GM19455 (cell line): ENCODE data around the gene KCNG2.

ENCODE experiments used
- ATAC-seq: cut with Tn5 transposase; IDR thresholded peaks from one replicate; pipeline ENCODE4 v1.9.1; 2021; ENCODE audit not compliant: unreplicated experiment

The KCNG2 gene

GRCh38 chr18:79816981-79817606 lies 19.4 kb downstream of the KCNG2 start:
- no peak for ATAC-seq

GRCh38 chr18:79817607-79817998 lies 19.9 kb downstream of the KCNG2 start:
- ATAC-seq = no peak

- no peak for ATAC-seq
These were observed 20.3 kb downstream of the KCNG2 start for GRCh38 chr18:79818036-79818435.

GRCh38 chr18:79818631-79819030 lies 20.9 kb downstream of the KCNG2 start:
- no peak for ATAC-seq

GRCh38 chr18:79819064-79819967 lies 21.6 kb downstream of the KCNG2 start:
- no peak for ATAC-seq

GRCh38 chr18:79819968-79820351 lies 22.2 kb downstream of the KCNG2 start:
- peak; percentile 86 for ATAC-seq

- no peak for ATAC-seq
These were observed 25.4 kb downstream of the KCNG2 start for GRCh38 chr18:79823120-79823519.

GRCh38 chr18:79825913-79826312 lies 28.2 kb downstream of the KCNG2 start:
- ATAC-seq = no peak

GRCh38 chr18:79826966-79827365 lies 29.2 kb downstream of the KCNG2 start:
- no peak for ATAC-seq

- no peak for ATAC-seq
These were observed 30.5 kb downstream of the KCNG2 start for GRCh38 chr18:79828258-79828657.

- no peak for ATAC-seq
These were observed 31.6 kb downstream of the KCNG2 start for GRCh38 chr18:79829136-79829854.

- no peak for ATAC-seq
These were observed 34.4 kb downstream of the KCNG2 start for GRCh38 chr18:79832169-79832568.

- no peak for ATAC-seq
These were observed 37.1 kb downstream of the KCNG2 start for GRCh38 chr18:79834834-79835233.

GRCh38 chr18:79841936-79842335 lies 44.2 kb downstream of the KCNG2 start:
- ATAC-seq = no peak

- no peak for ATAC-seq
These were observed 47.3 kb downstream of the KCNG2 start for GRCh38 chr18:79844999-79845563.

- ATAC-seq = no peak
These were observed 49.3 kb downstream of the KCNG2 start for GRCh38 chr18:79846936-79847557.

GRCh38 chr18:79847606-79848293 lies 50.0 kb downstream of the KCNG2 start:
- ATAC-seq = no peak

- no peak for ATAC-seq
These were observed 50.5 kb downstream of the KCNG2 start for GRCh38 chr18:79848294-79848578.

GRCh38 chr18:79848579-79849327 lies 51.0 kb downstream of the KCNG2 start:
- no peak for ATAC-seq
